ENCODE results near the gene ZC3HAV1L.
A peak's percentile ranks its signal among the peaks of the same experiment; 100 is the strongest.

ZC3HAV1L gene

GRCh38 chr7:139051655-139052054, 15.8 kb upstream of the ZC3HAV1L start:
- no peak overlapping the region for H3K4me3 ChIP-seq (ENCODE audit: low read length)
- no peak for DNase-seq (ENCODE audit: low read depth)
- no peak for TF ChIP-seq CTCF (conservative IDR thresholded peaks at IDR 0.05; ENCODE audit: low read length)

- TF ChIP-seq CTCF (conservative IDR thresholded peaks at IDR 0.05; ENCODE audit: low read length), result no peak
- peak; percentile 37 for DNase-seq (ENCODE audit: low read depth)
- no peak overlapping the region for H3K4me3 ChIP-seq (ENCODE audit: low read length)
Observed at GRCh38 chr7:139049936-139050335, 14.1 kb upstream of the ZC3HAV1L start.

- no peak for DNase-seq (ENCODE audit: low read depth)
- H3K4me3 ChIP-seq (ENCODE audit: low read length), result no peak overlapping the region
- no peak for TF ChIP-seq CTCF (conservative IDR thresholded peaks at IDR 0.05; ENCODE audit: low read length)
Observed at GRCh38 chr7:139049111-139049510, 13.3 kb upstream of the ZC3HAV1L start.

GRCh38 chr7:139047970-139048369, 12.1 kb upstream of the ZC3HAV1L start:
- no peak overlapping the region for H3K4me3 ChIP-seq (ENCODE audit: low read length)
- no peak for DNase-seq (ENCODE audit: low read depth)
- TF ChIP-seq CTCF (conservative IDR thresholded peaks at IDR 0.05; ENCODE audit: low read length), result no peak

DNA sequence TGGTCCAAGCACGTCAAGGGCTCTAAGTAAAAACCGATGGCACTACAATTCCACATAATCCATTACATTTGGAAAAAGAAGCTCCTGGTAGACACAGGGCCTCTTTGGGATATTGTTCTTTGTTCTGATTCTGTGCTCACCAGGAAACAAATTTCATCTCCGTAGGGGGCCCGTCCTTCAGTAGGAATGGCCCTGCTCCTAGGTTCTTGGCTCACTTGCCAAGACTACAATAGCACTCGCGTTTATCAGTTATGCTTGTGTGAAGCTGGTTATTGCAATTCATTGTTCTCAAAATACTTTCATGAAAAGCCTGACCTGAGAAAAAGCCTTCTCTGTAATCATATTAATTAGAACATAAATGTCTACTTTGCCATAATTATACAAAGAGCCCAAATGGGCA, 10.3 kb upstream of the ZC3HAV1L start:
- no peak for TF ChIP-seq CTCF (conservative IDR thresholded peaks at IDR 0.05; ENCODE audit: low read length)
- DNase-seq (ENCODE audit: low read depth), result no peak

DNA sequence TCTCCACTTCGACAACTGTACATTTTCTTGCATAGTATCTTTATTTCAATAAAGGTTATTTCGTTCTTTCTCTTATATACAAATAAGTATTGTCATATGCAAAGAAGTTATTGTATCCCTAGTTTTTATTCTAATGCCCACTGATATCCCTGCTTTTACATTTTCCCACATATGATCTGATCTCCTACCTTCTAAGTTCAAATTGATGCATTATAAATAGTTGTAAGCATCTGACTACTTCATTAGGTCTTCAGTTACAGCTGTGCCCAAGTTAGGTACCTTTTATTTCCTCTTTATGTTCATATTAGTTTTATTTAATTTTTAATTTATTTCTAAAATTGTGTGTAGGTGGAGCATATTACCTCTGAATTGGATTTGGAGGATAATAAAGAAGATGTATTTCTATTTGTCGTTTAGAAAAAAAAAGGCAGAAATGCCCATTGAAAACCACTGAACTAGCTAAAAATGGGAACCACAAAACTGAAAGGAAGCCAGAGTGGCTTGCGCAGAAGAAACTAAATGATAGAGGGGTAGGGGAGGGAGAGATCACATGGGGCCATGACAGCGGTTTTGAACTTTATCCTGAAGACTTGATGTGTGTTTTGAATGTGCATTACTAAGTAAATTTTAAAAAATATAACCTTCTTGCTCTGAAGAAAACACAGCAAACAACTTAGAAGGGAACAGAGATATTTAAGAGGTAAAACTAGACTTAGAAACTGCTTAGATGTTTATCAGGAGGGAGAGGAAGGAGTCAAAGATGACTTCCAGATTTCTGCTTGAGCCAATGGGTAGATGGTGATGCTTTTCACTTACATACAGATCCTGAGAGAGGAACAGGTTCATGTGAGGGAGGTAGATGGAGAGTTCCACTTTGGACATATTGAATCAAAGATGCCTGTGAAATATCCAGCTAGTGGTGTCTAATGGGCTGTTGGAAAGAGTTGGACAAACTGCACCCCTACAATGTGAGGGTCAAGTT, 9.3 kb upstream of the ZC3HAV1L start:
- no peak for DNase-seq (ENCODE audit: low read depth)
- no peak for TF ChIP-seq CTCF (conservative IDR thresholded peaks at IDR 0.05; ENCODE audit: low read length)
- H3K4me3 ChIP-seq (ENCODE audit: low read length), result no peak overlapping the region

More for the DNA sequence above, 10.3 kb upstream of the ZC3HAV1L start:
- H3K4me3 ChIP-seq (ENCODE audit: low read length), result no peak overlapping the region
